Measurements from ENCODE around the gene NPHP1.

Gene NPHP1

DNA sequence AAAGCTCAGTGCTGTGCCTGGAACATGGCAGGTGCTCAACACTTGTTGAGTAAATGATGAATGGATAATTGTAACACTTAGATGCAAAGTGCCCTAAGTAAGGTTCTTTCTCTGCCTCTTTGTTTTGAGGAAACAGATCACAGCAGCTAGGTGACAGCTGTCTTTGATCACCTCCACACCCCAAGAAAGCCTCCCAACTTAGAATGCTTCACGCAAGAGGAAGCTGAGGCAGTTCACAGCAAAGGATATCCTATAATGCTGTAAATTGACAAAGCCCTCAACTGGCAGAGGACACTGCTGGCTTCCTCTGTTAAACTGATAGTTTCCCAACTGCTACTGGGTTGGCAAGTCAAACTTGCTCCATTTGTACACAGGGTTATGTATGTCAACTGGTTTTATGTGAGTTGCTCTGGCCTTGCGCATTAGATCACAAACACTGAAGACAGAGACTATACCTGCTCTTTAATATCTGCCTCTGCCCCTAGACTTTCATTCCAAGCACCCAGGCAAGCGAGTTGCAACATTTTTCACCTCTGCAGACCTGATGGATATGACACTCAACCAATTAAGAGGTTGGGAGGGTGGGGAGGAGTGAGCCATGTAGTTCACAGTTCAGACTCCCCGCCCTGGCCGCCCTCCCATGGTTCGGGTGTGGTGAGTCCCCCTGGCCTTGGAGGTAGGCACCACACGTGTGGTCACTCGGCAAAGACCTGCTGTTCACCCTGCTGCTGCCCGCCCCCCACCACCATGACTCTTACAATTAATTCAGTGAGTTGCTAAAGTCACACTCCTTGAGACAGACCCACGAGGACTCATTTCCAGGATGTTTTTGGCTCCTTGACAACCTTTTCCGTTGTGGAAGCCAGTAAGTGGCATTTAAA, 84.4 kb downstream of the NPHP1 start (continued):
- TF ChIP-seq, protein P1, sequence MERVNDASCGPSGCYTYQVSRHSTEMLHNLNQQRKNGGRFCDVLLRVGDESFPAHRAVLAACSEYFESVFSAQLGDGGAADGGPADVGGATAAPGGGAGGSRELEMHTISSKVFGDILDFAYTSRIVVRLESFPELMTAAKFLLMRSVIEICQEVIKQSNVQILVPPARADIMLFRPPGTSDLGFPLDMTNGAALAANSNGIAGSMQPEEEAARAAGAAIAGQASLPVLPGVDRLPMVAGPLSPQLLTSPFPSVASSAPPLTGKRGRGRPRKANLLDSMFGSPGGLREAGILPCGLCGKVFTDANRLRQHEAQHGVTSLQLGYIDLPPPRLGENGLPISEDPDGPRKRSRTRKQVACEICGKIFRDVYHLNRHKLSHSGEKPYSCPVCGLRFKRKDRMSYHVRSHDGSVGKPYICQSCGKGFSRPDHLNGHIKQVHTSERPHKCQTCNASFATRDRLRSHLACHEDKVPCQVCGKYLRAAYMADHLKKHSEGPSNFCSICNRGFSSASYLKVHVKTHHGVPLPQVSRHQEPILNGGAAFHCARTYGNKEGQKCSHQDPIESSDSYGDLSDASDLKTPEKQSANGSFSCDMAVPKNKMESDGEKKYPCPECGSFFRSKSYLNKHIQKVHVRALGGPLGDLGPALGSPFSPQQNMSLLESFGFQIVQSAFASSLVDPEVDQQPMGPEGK (CRISPR knock-in tag; IDR thresholded peaks at IDR 0.05; ENCODE audit: borderline replicate concordance): no peak

DNA sequence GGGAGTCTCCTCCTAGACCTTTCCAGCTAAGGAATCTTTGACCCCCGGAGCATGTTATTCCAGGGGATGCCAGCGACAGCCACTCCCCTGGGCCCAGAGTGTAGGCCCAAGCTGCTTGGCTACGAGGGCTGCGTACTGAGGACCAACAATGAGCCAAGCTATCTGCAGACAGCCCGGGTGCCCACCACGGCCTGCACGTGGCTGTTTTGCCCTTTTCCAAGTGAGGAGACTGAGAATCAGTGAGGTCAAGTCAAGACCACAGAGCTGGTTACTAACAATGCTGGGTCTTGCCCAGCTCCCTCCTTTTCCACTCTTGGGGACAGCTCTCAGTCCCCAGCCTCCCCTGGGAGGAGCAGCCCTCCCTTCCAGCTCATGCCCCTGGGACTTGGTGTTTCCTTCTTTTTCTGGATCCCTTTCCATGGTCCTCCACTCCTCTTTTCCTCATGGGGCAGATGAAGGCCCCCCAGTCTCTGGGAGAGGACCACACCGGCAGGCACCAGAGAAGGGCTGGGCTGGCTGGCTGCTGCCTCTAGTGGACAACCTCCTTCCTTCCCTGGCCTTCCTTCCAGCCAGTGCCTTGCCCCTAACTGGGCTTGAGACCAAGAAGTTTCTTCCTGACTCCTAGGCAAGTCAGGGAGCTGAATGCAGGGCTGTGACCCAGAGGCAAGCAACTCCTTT, 88.6 kb downstream of the NPHP1 start:
- ATAC-seq: peak; percentile 92
- TF ChIP-seq, protein P1 (CRISPR knock-in tag; IDR thresholded peaks at IDR 0.05; ENCODE audit: borderline replicate concordance): no peak
- no peak for TF ChIP-seq ISL1 (CRISPR knock-in tag; IDR thresholded peaks at IDR 0.05)
- TF ChIP-seq, protein P2, sequence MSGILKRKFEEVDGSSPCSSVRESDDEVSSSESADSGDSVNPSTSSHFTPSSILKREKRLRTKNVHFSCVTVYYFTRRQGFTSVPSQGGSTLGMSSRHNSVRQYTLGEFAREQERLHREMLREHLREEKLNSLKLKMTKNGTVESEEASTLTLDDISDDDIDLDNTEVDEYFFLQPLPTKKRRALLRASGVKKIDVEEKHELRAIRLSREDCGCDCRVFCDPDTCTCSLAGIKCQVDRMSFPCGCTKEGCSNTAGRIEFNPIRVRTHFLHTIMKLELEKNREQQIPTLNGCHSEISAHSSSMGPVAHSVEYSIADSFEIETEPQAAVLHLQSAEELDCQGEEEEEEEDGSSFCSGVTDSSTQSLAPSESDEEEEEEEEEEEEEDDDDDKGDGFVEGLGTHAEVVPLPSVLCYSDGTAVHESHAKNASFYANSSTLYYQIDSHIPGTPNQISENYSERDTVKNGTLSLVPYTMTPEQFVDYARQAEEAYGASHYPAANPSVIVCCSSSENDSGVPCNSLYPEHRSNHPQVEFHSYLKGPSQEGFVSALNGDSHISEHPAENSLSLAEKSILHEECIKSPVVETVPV (CRISPR knock-in tag; IDR thresholded peaks at IDR 0.05): no peak
- TF ChIP-seq ARNTL (CRISPR knock-in tag; IDR thresholded peaks at IDR 0.05; ENCODE audit: borderline replicate concordance, low read depth): no peak
- no peak for TF ChIP-seq ZFP30 (CRISPR knock-in tag; IDR thresholded peaks at IDR 0.05)
- no peak for TF ChIP-seq ZNF8 (CRISPR knock-in tag; IDR thresholded peaks at IDR 0.05)
- TF ChIP-seq SNAI2 (CRISPR knock-in tag; IDR thresholded peaks at IDR 0.05): no peak
- TF ChIP-seq PPARA (CRISPR knock-in tag; IDR thresholded peaks at IDR 0.05; ENCODE audit: borderline replicate concordance): no peak
- TF ChIP-seq, protein P3, sequence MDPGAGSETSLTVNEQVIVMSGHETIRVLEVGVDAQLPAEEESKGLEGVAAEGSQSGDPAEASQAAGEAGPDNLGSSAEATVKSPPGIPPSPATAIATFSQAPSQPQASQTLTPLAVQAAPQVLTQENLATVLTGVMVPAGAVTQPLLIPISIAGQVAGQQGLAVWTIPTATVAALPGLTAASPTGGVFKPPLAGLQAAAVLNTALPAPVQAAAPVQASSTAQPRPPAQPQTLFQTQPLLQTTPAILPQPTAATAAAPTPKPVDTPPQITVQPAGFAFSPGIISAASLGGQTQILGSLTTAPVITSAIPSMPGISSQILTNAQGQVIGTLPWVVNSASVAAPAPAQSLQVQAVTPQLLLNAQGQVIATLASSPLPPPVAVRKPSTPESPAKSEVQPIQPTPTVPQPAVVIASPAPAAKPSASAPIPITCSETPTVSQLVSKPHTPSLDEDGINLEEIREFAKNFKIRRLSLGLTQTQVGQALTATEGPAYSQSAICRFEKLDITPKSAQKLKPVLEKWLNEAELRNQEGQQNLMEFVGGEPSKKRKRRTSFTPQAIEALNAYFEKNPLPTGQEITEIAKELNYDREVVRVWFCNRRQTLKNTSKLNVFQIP (CRISPR knock-in tag; IDR thresholded peaks at IDR 0.05; ENCODE audit: borderline replicate concordance, low read depth): no peak
- TF ChIP-seq ZFP3 (CRISPR knock-in tag; IDR thresholded peaks at IDR 0.05): no peak
- TF ChIP-seq ESRRG (CRISPR knock-in tag; IDR thresholded peaks at IDR 0.05): no peak
- TF ChIP-seq, protein P4, sequence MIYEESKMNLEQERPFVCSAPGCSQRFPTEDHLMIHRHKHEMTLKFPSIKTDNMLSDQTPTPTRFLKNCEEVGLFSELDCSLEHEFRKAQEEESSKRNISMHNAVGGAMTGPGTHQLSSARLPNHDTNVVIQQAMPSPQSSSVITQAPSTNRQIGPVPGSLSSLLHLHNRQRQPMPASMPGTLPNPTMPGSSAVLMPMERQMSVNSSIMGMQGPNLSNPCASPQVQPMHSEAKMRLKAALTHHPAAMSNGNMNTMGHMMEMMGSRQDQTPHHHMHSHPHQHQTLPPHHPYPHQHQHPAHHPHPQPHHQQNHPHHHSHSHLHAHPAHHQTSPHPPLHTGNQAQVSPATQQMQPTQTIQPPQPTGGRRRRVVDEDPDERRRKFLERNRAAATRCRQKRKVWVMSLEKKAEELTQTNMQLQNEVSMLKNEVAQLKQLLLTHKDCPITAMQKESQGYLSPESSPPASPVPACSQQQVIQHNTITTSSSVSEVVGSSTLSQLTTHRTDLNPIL (CRISPR knock-in tag; IDR thresholded peaks at IDR 0.05; ENCODE audit: low read depth): no peak
- TF ChIP-seq ZNF70 (CRISPR knock-in tag; IDR thresholded peaks at IDR 0.05): no peak
- TF ChIP-seq, protein P5, sequence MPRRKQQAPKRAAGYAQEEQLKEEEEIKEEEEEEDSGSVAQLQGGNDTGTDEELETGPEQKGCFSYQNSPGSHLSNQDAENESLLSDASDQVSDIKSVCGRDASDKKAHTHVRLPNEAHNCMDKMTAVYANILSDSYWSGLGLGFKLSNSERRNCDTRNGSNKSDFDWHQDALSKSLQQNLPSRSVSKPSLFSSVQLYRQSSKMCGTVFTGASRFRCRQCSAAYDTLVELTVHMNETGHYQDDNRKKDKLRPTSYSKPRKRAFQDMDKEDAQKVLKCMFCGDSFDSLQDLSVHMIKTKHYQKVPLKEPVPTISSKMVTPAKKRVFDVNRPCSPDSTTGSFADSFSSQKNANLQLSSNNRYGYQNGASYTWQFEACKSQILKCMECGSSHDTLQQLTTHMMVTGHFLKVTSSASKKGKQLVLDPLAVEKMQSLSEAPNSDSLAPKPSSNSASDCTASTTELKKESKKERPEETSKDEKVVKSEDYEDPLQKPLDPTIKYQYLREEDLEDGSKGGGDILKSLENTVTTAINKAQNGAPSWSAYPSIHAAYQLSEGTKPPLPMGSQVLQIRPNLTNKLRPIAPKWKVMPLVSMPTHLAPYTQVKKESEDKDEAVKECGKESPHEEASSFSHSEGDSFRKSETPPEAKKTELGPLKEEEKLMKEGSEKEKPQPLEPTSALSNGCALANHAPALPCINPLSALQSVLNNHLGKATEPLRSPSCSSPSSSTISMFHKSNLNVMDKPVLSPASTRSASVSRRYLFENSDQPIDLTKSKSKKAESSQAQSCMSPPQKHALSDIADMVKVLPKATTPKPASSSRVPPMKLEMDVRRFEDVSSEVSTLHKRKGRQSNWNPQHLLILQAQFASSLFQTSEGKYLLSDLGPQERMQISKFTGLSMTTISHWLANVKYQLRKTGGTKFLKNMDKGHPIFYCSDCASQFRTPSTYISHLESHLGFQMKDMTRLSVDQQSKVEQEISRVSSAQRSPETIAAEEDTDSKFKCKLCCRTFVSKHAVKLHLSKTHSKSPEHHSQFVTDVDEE (CRISPR knock-in tag; IDR thresholded peaks at IDR 0.05): no peak
- no peak for TF ChIP-seq ZNF565 (CRISPR knock-in tag; conservative IDR thresholded peaks at IDR 0.05; ENCODE audit: low read depth)
- no peak for TF ChIP-seq GLIS3 (CRISPR knock-in tag; IDR thresholded peaks at IDR 0.05)
- no peak for TF ChIP-seq CSDC2 (CRISPR knock-in tag; IDR thresholded peaks at IDR 0.05)
- no peak for TF ChIP-seq OSR1 (CRISPR knock-in tag; IDR thresholded peaks at IDR 0.05)
